HG03159 (cell line): ENCODE data around the gene MPV17L2.

Experiments used
- ATAC-seq: cut with Tn5 transposase; IDR thresholded peaks from one replicate; pipeline ENCODE4 v1.9.1; 2021; ENCODE audit warnings: mild to moderate bottlenecking, moderate library complexity; ENCODE audit not compliant: unreplicated experiment

The MPV17L2 gene

GRCh38 chr19:18160493-18160970, 32.5 kb upstream of the MPV17L2 start:
- ATAC-seq, result no peak

- peak; percentile 62 for ATAC-seq
Observed at GRCh38 chr19:18160971-18161635, 31.9 kb upstream of the MPV17L2 start.

- ATAC-seq, result peak; percentile 7
Observed at GRCh38 chr19:18161636-18162002, 31.4 kb upstream of the MPV17L2 start.

- ATAC-seq, result no peak
Observed at GRCh38 chr19:18164072-18164471, 28.9 kb upstream of the MPV17L2 start.

GRCh38 chr19:18165794-18166544, 27.0 kb upstream of the MPV17L2 start:
- ATAC-seq, result no peak

- no peak for ATAC-seq
Observed at GRCh38 chr19:18167011-18167410, 26.0 kb upstream of the MPV17L2 start.

GRCh38 chr19:18167975-18168645, 24.9 kb upstream of the MPV17L2 start:
- ATAC-seq, result peak; percentile 50

GRCh38 chr19:18168673-18169381, 24.2 kb upstream of the MPV17L2 start:
- ATAC-seq, result no peak

GRCh38 chr19:18170714-18171255, 22.2 kb upstream of the MPV17L2 start:
- ATAC-seq, result no peak

- ATAC-seq, result no peak
Observed at GRCh38 chr19:18171605-18172327, 21.3 kb upstream of the MPV17L2 start.

- ATAC-seq, result no peak
Observed at GRCh38 chr19:18172331-18173053, 20.5 kb upstream of the MPV17L2 start.

- peak; percentile 1 for ATAC-seq
Observed at GRCh38 chr19:18173054-18173571, 19.9 kb upstream of the MPV17L2 start.

- ATAC-seq, result peak; percentile 40
Observed at GRCh38 chr19:18173572-18174288, 19.3 kb upstream of the MPV17L2 start, which contains the start of gene IFI30. TSS of gene IFI30 (plus strand) at chr19:18173813. CDS start at chr19:18173842, 29 bp downstream.

- no peak for ATAC-seq
Observed at GRCh38 chr19:18174983-18175382, 18.0 kb upstream of the MPV17L2 start.

GRCh38 chr19:18176367-18177310, 16.4 kb upstream of the MPV17L2 start:
- ATAC-seq, result no peak

GRCh38 chr19:18179957-18180356, 13.1 kb upstream of the MPV17L2 start:
- ATAC-seq, result no peak

GRCh38 chr19:18183529-18183928, 9.5 kb upstream of the MPV17L2 start:
- ATAC-seq, result no peak
